RWPE2 (cell line): ENCODE measurements around the gene MEIKIN.

Source experiments
- ATAC-seq: fragments of 200-7000 bp; cut with Tn5 transposase; 3 replicates; pipeline ENCODE4 v1.9.1; 2021; ENCODE audit warnings: low read depth
- DNase-seq: peaks from one replicate; pipeline ENCODE4 v3.0.0-alpha.2; 2020; ENCODE audit warnings: low spot score
- H3K27ac ChIP-seq: fragments of 450-650 bp; 2 replicates; pipeline ENCODE4 v1.5.1; 2017; ENCODE audit warnings: mild to moderate bottlenecking; ENCODE audit not compliant: poor library complexity, severe bottlenecking
- H3K27me3 ChIP-seq: fragments of 250-450 bp; sonication (Bioruptor Pico); 2 replicates; pipeline ENCODE4 v1.5.1; 2021; ENCODE audit warnings: mild to moderate bottlenecking, moderate library complexity; ENCODE audit not compliant: insufficient read depth, poor library complexity, severe bottlenecking
- H3K36me3 ChIP-seq: fragments of 250-450 bp; sonication (Bioruptor Pico); 2 replicates; pipeline ENCODE4 v1.5.1; 2020; ENCODE audit warnings: low read depth, mild to moderate bottlenecking, moderate library complexity
- H3K4me1 ChIP-seq: fragments of 250-450 bp; sonication (Bioruptor Pico); 2 replicates; pipeline ENCODE4 v1.5.1; 2021; ENCODE audit warnings: mild to moderate bottlenecking, moderate library complexity; ENCODE audit not compliant: insufficient read depth, poor library complexity, severe bottlenecking
- H3K4me3 ChIP-seq: fragments of 250-450 bp; sonication (Bioruptor Pico); 2 replicates; pipeline ENCODE4 v1.5.1; 2021; ENCODE audit warnings: mild to moderate bottlenecking, moderate library complexity; ENCODE audit not compliant: severe bottlenecking
- H3K9me3 ChIP-seq: fragments of 250-450 bp; sonication (Bioruptor Pico); 2 replicates; pipeline ENCODE4 v1.5.1; 2021; ENCODE audit warnings: mild to moderate bottlenecking, moderate library complexity; ENCODE audit not compliant: severe bottlenecking
- TF ChIP-seq, protein P1 (sequence below): fragments of 450-650 bp; IDR thresholded peaks from one replicate; pipeline ENCODE4 v1.5.1; 2017; ENCODE audit warnings: mild to moderate bottlenecking, moderate library complexity; ENCODE audit not compliant: poor library complexity, severe bottlenecking

Gene MEIKIN

DNA sequence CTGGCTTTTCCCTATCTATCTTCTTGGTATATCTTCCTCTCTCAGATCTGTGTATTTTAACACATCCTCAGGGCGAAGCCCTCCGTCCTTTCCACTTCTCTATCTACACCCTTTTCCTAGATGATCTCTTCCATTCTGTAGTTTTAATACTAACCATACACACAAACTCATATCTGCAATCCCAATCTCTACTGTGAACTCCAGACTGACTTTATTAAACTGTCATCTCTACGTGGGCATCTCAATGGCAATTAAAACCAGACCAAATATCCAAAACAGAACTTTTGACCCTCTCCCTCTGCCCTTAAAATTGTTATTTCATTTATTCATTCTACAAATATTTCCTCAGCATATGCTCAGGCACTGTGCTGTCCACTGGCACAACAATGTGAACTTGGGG lies 155.7 kb downstream of the MEIKIN start:
- TF ChIP-seq, protein P1, sequence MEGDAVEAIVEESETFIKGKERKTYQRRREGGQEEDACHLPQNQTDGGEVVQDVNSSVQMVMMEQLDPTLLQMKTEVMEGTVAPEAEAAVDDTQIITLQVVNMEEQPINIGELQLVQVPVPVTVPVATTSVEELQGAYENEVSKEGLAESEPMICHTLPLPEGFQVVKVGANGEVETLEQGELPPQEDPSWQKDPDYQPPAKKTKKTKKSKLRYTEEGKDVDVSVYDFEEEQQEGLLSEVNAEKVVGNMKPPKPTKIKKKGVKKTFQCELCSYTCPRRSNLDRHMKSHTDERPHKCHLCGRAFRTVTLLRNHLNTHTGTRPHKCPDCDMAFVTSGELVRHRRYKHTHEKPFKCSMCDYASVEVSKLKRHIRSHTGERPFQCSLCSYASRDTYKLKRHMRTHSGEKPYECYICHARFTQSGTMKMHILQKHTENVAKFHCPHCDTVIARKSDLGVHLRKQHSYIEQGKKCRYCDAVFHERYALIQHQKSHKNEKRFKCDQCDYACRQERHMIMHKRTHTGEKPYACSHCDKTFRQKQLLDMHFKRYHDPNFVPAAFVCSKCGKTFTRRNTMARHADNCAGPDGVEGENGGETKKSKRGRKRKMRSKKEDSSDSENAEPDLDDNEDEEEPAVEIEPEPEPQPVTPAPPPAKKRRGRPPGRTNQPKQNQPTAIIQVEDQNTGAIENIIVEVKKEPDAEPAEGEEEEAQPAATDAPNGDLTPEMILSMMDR = no peak
- ATAC-seq (no peak), DNase-seq (no peak)
- Histone ChIP-seq H3K4me3 (no peak overlapping the region), H3K9me3 (no peaks in the 10 kb centered on the region), H3K36me3 (peaks cover 11% of the 10 kb centered on the region), H3K27me3 (no peaks in the 10 kb centered on the region), H3K27ac (no peak overlapping the region), H3K4me1 (no peaks in the 10 kb centered on the region)

DNA sequence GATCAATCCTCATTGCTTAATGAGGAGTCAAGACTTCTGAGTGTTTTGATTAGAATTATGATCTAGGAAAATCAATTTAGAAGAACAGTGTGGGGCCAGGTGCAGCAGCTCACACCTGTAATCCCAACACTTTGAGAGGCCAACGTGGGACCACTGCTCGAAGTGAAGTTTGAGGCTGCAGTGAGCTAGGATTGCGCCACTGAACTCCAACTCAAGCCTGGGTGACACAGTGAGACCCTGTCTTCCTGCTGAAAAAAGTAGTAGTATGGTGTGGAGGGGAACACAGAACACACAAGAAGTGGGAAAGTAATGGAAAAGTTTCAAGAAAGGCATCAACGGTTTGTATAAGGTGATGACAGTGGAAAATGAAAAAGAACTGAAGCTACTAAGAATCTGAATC lies 157.7 kb downstream of the MEIKIN start:
- Histone ChIP-seq H3K36me3 (peaks cover 4% of the 10 kb centered on the region), H3K27me3 (no peaks in the 10 kb centered on the region), H3K9me3 (no peaks in the 10 kb centered on the region), H3K4me3 (no peak overlapping the region), H3K4me1 (no peaks in the 10 kb centered on the region), H3K27ac (no peak overlapping the region)
- DNase-seq (no peak), ATAC-seq (no peak)
- TF ChIP-seq, protein P1 = no peak

DNA sequence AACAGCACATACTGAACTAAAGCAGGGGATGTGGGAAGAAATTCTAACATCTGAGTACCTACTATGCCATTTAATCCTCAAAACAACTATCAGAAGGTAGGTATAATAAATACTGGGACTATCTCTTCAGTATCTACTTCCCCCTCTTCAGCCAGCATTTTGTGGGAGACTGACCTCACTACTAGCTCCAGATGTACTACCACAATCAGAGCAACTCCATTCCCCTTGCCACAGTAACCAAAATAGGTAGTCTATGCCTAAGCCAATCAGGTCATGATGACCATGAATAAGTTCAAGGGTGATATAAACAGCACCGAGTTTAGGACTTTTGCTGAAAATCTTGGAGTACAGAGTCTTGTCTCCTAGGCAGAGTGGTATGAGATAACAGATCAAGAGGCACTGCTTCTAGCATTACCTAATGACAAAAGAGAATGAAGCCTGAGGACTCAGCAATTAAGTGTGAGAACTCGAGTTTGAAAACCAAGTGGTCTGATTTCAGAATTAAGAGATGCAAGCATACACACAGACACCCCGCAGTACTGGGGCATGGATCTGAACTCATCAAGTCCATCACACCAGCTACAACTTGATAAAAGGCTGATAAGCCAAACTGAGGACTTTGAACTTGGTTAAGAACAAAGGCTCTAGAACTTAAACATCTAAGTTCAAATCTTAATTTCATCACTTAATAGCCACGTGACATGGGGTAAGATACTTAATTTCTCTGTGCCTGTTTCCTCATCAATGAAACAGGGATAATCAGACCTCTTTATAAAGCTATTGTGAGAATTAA lies 158.4 kb downstream of the MEIKIN start:
- no peaks in the 10 kb centered on the region for H3K27me3 ChIP-seq
- no peaks in the 10 kb centered on the region for H3K4me1 ChIP-seq
- no peaks in the 10 kb centered on the region for H3K9me3 ChIP-seq
- DNase-seq = no peak
- H3K27ac ChIP-seq = no peak overlapping the region
- ATAC-seq = no peak
- H3K36me3 ChIP-seq = no peaks in the 10 kb centered on the region
- no peak overlapping the region for H3K4me3 ChIP-seq
- TF ChIP-seq, protein P1 = no peak

DNA sequence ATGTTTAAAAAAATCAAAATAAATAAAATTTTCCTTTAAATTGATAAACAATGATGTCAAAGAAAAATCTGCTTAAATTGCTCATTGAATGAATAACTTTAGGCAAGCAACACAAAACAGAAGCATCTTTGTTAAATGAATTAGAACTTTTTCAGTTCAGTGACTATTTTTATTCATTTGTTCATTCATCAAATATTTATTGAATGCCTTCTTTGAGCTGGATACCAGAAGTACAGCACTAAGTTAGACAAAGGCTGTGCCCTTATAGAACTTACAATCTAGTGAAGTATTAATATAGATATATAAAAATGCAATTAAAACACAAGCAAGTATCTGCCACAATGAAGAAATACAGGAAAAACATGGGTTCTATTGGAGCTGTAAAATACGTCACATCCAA lies 159.4 kb downstream of the MEIKIN start:
- H3K27ac ChIP-seq = no peak overlapping the region
- no peak for DNase-seq
- no peaks in the 10 kb centered on the region for H3K4me1 ChIP-seq
- no peak overlapping the region for H3K4me3 ChIP-seq
- TF ChIP-seq, protein P1 = no peak
- no peaks in the 10 kb centered on the region for H3K9me3 ChIP-seq
- H3K36me3 ChIP-seq = no peaks in the 10 kb centered on the region
- no peak for ATAC-seq
- no peaks in the 10 kb centered on the region for H3K27me3 ChIP-seq

DNA sequence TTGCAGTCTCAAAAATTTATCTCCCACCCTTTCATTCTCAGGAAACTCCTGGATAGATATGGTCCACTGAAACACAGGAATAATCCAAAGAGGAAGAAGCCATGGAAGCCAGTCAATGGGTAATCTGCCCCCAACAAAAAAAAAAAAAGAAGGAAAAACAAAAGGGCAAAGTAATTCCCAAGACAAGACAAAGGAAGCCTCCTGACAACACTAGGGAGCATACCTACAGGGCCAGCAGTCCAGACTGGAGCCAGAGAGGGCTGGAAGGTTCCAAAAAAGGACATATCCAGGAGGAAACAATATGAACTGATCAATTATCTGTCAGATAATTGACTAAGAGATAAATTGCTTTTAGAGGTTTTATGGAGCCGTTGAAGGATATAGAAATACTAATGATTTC lies 161.6 kb downstream of the MEIKIN start:
- H3K36me3 ChIP-seq = no peaks in the 10 kb centered on the region
- H3K4me1 ChIP-seq = no peaks in the 10 kb centered on the region
- DNase-seq = no peak
- TF ChIP-seq, protein P1 = no peak
- no peak overlapping the region for H3K27ac ChIP-seq
- no peak overlapping the region for H3K4me3 ChIP-seq
- no peaks in the 10 kb centered on the region for H3K27me3 ChIP-seq
- no peak for ATAC-seq
- H3K9me3 ChIP-seq = no peaks in the 10 kb centered on the region
